ENCODE data around the gene HOXC9. TPM values are rescaled to one million over a fixed set of nuclear protein-coding genes. Genes with fewer than 3 reads are reported as not detected.

HOXC9 gene
- total RNA-seq, 1 donor from 2014 or later, result not detected

GRCh38 chr12:53952335-53952694 lies 47.6 kb upstream of the HOXC9 start:
- Mint-ChIP-seq H3K4me3 (no peak overlapping the region), H3K4me1 (peaks cover 10% of the 10 kb centered on the region), H3K27ac (no peak overlapping the region), H3K36me3 (ENCODE audit: low read depth) (no peaks in the 10 kb centered on the region), H3K27me3 (peaks cover 71% of the 10 kb centered on the region), H3K9me3 (no peaks in the 10 kb centered on the region)
- ChIA-PET POLR2A (interaction anchor here (0.5 kb wide), 1 partner anchor 80 kb away, joined by 6 read pairs; no protein-coding TSS in a partner anchor), CTCF (no interaction called here)
- no peak for TF ChIP-seq CTCF (IDR thresholded peaks at IDR 0.05)
- DNase-seq (no peak), ATAC-seq (ENCODE audit: low read depth) (no peak)
- intact Hi-C loops (cut with micrococcal nuclease), result loop anchor here (5.0 kb wide), 2 partner anchors 45 to 100 kb away; partner anchors contain the start of gene HOXC4

GRCh38 chr12:53952871-53953734 lies 46.9 kb upstream of the HOXC9 start:
- DNase-seq, result no peak

GRCh38 chr12:53953831-53954693 lies 45.9 kb upstream of the HOXC9 start:
- H3K4me3 Mint-ChIP-seq, result no peak overlapping the region
- no peak for TF ChIP-seq CTCF (IDR thresholded peaks at IDR 0.05)
- ChIA-PET POLR2A (no interaction called here), CTCF (interaction anchor here (0.7 to 1.1 kb wide), 3 partner anchors 77 to 79 kb away, joined by 3 to 4 read pairs (median 3); partner anchors contain the start of gene HOXC5)
- H3K27ac Mint-ChIP-seq, result no peak overlapping the region
- H3K4me1 Mint-ChIP-seq, result peaks cover 13% of the 10 kb centered on the region
- no peak for ATAC-seq (ENCODE audit: low read depth)
- no peaks in the 10 kb centered on the region for H3K36me3 Mint-ChIP-seq (ENCODE audit: low read depth)
- no peaks in the 10 kb centered on the region for H3K9me3 Mint-ChIP-seq
- H3K27me3 Mint-ChIP-seq, result peaks cover 69% of the 10 kb centered on the region
- intact Hi-C loops (cut with micrococcal nuclease), result loop anchor here (5.0 kb wide), 2 partner anchors 43 to 98 kb away; partner anchors contain the start of gene HOXC4
- no peak for DNase-seq

More at GRCh38 chr12:53952871-53953734, 46.9 kb upstream of the HOXC9 start:
- ChIA-PET CTCF (interaction anchor here (1.1 kb wide), 1 partner anchor 80 kb away, joined by 3 read pairs; the partner anchor contains the start of gene HOXC5), POLR2A (interaction anchor here (0.5 kb wide), 1 partner anchor 79 kb away, joined by 6 read pairs; no protein-coding TSS in a partner anchor)
- H3K27ac Mint-ChIP-seq, result no peak overlapping the region
- no peak overlapping the region for H3K4me3 Mint-ChIP-seq
- no peaks in the 10 kb centered on the region for H3K36me3 Mint-ChIP-seq (ENCODE audit: low read depth)
- no peak for TF ChIP-seq CTCF (IDR thresholded peaks at IDR 0.05)
- H3K9me3 Mint-ChIP-seq, result no peaks in the 10 kb centered on the region
- no peak for ATAC-seq (ENCODE audit: low read depth)
- H3K27me3 Mint-ChIP-seq, result peaks cover 71% of the 10 kb centered on the region
- H3K4me1 Mint-ChIP-seq, result peaks cover 13% of the 10 kb centered on the region
- intact Hi-C loops (cut with micrococcal nuclease), result loop anchor here (5.0 kb wide), 2 partner anchors 44 to 99 kb away; partner anchors contain the start of gene HOXC4

GRCh38 chr12:53954694-53955035 lies 45.3 kb upstream of the HOXC9 start, which contains the start of gene HOXC12:
HOXC12 (plus strand) TSS chr12:53954903; CDS start chr12:53954930, 27 bp downstream.
- no peaks in the 10 kb centered on the region for H3K36me3 Mint-ChIP-seq (ENCODE audit: low read depth)
- H3K27ac Mint-ChIP-seq, result no peak within 1 kb of the TSS
- DNase-seq (no peak), ATAC-seq (ENCODE audit: low read depth) (no peak)
- H3K9me3 Mint-ChIP-seq, result peaks cover 1% of the 10 kb centered on the region
- intact Hi-C loops (cut with micrococcal nuclease), result loop anchor here (5.0 kb wide), 2 partner anchors 43 to 98 kb away; partner anchors contain the start of gene HOXC4
- TF ChIP-seq CTCF (IDR thresholded peaks at IDR 0.05), result no peak
- CTCF ChIA-PET, result interaction anchor here (0.7 to 1.0 kb wide), 2 partner anchors 76 to 78 kb away, joined by 3 to 4 read pairs; no protein-coding TSS in a partner anchor
- POLR2A ChIA-PET, result no interaction called here
- H3K27me3 Mint-ChIP-seq, result peaks cover 72% of the 10 kb centered on the region
- H3K4me3 Mint-ChIP-seq, result no peak within 1 kb of the TSS
- peaks cover 13% of the 10 kb centered on the region for H3K4me1 Mint-ChIP-seq

Data from activated B cell treated with CpG ODN at 0.5 μM for 24 hours (primary cell).